NCI-H748 treated with DMSO at 0.1 percent for 48 hours (cell line): ENCODE data around the gene RALA.

Experiments
- DNase-seq: peaks from one replicate; lab custom pipeline; 2025; lab: John Stamatoyannopoulos, UW

The RALA gene

DNA sequence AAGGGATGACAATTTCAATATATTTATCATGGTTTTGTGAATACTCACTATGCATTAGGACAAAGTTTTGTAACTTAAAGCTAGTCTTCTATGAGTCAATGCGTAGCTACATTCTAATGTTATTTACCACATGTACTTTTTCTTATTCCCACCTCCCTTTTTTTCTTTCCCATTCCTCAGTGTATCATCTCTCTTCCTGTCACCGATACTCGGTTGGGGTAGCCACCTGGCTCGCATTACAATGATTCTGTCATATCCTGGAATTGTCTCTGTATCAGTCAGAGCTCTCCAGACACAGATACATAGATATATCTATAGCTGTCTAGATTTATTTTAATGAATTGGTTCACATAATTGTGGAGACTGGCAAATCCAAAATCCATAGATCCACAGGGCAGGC is 9.8 kb upstream of the RALA start:
- DNase-seq, result no peak

DNA sequence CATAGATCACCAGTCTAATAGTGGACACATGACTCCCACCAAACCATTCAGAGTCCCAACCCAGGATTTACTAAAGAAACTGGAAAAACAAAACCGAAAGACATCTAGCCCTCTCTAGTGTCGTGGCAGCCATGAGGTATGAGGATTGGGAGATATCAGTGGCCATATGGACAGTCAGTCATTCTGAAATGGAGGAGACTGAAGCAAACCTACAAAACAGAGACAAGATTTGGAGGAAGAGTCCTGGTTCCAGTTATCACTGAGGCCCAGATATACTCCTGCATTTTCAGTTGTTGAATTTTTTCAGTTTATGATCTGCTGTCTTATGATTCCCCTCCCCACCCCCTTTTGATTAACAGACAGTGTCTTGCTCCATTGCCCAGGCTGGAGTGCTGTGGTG is 9.1 kb upstream of the RALA start:
- DNase-seq, result no peak

DNA sequence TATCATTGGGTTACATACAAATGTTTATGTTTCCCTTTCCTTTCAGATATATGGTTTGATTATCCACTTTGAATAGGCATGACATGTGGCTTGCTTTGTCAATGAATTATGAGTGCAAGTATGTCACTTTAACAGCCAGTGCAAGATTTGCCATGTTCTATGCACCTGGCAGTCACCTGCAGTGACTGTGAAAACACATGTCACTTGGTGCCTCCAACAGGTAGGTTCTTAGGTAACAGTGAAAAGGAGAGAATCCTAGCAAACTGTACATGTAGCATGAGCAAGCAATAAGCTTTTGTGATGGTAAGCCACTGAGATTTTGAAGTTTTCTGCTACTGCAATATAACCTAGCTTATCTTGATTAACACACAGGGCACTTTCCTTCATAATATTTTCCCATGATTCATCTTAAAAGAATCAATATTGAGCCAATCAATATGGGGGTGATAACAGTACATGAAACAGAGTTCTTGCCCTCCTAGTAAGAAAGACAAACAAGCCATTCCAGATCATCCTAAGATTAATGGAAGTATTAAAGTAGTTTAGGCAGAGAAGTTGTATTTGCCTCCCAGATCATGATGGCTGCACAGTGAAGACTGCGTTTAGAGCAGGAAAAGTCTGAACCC is 7.9 kb upstream of the RALA start:
- no peak for DNase-seq

DNA sequence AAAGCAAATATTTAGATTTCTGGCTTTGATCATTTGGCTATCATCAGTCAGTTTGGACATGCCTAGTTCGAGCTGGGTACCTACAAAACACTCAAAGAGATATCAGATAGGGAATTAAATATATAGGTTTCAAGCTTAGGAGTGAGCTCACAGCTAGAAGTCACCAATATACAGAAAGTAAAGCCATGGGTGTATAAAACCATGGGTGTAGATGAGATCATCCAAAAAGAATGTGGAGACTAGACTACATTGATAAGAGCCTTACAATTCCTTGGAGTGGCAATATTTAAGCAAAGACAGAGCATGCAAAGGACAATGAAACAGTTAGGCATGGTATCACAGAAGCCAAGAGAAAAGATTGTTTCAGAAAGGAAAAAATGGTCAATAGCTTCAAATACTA is 7.2 kb upstream of the RALA start:
- DNase-seq, result no peak

DNA sequence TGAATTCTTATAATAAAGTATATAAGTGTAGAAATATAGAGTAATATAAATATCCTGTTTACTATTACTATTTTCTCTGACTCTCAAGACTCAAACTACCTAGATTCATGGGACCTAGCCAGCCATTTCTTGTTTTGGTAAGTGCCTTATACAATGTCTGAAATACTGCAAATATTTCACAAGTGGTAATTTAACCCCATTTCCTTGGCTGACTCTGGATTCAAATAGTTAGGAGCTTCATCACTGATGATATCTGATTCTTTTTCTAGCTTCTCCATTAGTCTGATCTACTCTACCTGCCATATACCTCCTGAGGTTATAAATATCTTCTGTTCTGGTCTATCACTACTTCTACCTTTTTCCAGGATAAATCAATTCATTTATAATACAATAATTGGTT is 6.4 kb upstream of the RALA start:
- DNase-seq, result no peak

DNA sequence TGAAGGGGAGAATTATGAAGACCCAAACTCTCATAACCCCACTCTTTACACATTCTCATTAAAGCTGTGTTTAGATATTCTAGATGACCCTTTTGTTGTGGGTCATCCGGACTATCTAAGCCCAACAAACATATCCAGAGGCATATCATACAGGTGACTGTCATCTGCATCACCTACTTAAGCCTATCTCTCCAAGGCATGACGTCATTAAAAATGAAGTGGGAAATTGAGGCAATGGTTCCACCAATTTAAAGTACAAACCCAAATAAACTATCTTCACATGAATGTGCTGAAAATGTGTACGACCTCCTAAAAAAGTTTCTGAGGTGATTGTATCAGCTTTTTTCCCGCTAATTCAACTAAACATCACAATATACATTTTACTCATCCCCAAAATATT is 4.5 kb upstream of the RALA start:
- DNase-seq, result no peak

DNA sequence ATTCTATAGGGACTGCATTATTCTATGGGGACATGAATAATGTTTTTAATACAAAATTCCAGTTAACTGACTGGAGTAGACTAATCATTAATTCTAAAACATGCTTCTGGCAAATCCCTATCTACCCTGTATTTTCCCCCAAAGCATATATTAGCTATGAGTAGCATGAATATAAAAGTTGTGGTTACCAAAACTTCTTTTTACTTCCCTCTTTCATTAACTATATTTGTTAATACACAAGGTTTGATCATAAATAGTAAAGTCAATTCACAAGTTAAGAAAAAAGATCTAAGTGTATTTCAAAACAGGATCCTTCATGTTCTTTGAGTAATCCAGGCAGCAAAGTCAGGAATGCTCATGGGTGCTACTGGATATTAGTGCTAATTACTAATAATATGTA is 2.9 kb upstream of the RALA start:
- DNase-seq, result no peak

DNA sequence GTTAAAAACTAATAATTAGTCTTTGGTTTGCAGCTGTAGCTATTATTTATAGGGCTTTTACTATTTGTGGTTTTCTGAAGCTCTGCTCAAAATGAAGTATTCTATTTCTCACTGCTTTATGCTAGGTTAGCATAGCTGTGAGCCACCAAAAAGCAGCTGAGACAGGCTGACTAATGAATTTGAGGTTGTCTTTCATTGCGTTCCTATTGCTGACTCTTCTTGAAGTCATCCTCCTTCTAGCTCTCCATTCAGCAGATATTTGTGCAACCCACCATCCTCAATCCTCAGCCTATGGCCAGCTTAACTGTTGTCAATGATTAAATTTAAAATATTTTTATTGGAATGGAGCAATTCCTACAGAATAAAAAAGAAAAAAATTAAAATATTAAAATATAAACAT is 2.1 kb upstream of the RALA start:
- DNase-seq, result no peak

DNA sequence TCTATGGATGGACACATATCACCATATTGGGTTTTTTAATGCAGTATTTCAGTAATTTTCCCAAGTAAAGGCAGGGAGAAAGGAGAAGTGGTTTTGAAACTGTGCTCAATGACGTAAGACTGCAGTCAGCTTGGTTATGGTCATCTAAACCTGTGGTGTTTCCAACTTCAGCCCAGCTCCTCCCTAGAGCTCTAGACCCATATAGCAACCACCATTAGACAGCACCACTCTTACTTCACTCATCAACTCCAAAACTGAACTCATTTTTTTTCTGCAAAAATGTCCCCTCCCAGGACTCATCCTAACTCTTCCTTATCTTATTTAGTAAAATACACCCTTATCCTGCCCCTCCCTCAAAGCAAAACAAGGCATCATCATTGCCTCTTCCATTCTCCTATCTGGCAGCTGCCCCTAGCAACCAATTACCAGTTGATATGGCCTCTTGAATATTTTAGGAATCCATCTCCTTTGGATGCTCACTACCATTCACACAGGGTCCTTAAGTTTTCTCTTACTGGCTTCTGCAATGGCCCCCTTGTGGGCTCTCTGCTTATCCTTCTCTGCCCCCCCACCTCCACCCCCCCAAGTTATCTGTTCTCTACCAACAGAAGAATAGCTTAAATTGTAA is 1.5 kb upstream of the RALA start:
- DNase-seq, result no peak

DNA sequence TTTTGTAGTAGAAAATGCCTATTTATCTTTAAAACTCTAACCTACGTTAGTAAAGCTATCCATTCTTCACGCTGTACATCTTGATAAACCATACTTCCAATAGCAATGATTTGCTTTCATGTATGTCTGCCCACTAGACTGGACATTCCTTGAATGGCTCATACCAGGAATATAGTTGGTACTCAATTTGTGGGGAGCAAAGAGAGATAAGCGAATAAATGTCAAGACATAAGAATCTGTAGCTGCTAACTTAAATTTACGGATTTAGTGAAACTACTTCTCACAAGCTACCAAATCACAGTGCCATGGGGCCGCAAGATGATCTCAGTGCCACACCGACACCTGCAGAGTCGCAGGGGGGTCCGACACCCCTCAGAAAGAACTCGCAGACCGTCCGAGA is 763 bp upstream of the RALA start:
- DNase-seq, result no peak

DNA sequence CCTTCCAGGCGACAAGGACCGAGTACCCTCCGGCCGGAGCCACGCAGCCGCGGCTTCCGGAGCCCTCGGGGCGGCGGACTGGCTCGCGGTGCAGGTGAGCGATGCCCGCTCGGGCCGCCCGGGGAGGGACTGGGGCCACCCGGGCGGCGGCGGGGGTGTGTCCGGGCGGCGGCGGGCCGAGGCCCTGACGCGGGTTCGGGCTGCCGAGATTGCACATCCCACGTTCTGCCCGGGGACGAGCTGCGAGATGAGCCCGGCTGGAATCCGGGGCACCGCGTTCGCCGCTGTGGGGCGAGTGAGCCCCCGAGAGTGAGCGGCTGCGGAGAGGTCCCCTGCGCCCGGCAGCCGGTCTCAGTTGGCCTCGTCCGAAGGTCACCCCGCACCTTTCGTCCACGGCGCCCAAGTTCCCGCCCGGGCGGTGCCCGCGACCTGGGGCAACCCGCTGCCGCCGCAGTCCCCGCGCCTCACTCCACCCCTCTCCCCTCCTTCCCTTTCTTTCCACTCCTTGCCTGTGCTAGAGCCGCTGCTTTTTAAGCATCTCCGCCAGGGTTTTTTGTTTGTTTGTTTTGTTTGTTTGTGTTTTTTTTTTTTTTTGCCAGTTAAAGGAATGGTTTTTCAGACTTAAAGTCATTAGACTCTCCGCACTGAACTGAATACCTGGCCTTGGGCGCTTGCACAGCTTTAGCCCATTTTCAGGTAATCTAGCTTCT is 515 bp downstream of the RALA start:
- DNase-seq, result no peak

DNA sequence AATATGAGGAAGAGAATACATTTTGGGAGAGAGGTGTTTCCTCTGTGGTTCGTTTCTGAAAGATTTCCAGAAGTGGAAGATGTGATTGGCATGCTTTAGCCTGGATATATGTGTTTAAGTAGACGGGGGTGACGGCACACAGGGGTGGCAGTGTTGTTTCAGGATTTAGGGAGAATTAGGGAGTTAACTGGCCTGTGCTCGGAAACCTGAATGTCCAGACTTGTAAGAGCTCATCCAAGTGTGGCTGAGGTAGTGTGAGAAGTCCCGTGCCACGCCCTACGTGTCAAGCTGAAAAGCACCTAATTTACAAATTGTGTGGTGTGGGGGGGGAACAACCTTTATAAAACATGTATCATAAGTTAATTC is 1.1 kb downstream of the RALA start:
- peak; percentile 13 for DNase-seq

DNA sequence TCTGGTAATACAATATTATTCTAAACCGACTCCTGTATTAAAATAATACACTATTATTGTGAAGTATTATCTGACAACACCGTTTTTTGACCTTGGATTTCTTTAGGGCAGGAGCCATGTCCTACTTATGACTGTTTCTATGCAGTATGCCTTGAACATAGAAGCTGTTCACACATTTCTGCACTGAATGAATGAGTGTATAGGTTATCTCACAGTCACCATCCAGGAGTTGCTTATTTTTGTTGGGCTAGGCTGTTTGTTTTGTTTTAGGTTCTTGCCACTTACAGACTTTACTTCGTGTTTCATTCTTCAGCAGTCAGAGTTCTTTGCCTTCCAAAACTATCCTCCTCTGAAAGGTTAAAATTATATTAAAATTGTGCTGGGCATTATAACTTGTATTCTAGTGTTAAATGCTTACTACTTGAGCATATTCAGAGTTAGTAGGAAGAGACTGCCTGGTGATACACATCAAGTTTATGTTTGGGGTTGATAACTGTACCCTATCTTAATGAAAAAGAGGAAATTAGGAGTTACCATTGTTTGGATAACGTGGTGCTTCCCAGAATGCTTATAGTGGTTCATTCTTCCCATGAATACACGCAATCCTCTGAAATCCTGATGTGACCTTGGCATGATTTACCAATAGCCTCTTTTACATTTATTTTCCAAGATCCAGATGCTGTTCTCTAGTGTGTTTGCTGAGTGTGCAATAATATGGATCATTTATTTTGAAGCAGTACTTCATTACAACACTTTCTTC is 1.7 kb downstream of the RALA start:
- no peak for DNase-seq

DNA sequence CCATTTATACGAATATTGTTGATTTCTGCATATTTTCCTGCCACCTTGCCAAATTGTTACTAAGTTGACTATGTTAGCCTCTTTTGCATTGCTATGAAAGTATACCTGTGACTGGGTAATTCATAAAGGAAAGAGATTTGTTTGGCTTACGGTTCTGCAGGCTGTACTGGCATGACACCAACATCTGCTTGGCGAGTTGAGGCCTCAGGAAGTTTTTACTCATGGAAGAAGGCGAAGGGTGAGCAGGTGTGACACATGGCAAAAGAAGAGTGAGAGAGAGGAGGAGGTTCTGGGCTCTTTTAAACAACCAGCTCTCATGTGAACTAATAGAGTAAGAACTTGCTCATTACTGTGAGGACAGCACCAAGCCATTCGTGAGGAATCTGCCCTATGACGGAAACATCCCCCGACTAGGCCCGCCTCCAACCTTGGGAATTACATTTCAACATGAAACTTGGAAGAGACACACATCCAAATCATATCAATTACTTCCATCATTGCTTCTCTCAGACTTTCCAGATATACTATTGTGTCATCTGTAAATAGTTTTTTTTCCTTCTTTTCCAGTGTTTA is 8.4 kb downstream of the RALA start:
- no peak for DNase-seq

DNA sequence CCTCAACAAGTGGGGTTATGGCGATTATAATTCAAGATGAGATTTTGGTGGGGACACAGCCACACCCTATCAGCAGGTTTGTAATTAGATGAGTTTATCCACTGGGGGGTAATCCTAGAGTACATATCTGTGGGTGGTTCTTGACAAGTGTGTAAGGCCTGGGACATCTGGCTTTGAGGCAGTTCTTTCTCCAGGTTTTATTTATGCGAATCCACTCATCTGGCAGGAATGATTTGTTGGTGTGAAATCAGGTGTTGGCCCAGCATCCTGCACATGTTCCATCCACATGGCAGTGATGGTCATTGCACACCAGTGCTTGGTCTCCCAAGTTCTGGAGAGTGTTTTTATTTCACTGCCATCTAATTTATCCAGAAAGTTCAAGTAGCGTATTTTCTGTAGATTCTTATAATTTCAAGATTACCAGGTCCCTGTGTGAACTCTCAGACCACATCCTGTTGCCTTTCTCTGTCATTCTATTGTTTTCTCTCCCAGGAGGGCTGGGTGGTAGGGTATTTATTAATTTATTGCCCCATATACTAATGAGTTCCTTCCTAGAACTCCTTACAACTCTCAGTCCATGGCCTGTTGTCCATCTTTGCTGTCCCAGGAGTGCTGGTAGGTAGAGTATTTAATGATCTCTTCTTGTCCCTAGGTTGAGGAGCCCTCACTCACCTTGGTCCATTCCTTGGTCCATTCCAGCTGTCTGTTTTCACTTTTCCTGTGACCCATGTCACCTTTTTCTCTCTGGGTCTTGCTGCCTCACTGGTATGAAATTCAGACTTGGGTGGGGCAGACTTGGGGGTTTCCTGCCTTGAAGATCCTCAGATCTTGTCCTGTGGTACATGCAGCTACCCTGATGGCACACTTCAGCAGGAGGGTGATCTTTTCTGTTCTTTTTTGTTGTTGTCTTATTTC is 10.4 kb downstream of the RALA start:
- DNase-seq, result no peak

DNA sequence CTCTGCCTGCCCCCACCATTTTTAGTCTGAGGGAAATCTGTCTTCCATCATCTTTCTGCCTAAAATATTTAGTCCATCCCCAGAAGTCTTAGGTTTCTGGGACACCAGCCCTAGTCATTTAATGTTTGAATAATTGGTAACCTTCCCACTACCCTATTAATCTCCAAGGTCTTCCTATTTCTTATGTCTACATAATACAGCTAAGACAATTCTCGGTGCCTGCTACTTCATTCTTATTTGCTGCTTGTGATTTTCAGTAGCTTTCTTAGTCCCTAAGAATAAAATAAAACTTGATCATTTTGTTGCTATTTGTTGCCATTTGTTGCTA is 11.1 kb downstream of the RALA start:
- DNase-seq, result no peak

DNA sequence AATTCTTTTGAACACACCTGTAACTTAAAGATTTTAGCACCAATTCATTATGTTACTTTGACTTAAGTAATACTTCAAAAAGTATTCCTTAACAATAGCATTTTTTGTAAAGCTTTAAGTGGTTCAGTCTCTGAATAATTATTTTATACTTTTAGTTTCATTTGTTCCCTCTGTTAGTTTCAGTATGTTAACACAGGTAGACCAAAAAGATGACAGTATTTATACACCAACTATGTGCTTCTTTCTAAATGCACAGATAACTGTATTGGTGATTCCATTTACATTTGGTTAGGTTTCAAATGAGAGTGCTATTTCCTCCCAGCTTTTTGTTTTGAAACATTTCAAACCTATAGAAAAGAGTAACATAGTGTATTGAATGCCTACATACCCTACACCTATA is 14.0 kb downstream of the RALA start:
- DNase-seq, result no peak

DNA sequence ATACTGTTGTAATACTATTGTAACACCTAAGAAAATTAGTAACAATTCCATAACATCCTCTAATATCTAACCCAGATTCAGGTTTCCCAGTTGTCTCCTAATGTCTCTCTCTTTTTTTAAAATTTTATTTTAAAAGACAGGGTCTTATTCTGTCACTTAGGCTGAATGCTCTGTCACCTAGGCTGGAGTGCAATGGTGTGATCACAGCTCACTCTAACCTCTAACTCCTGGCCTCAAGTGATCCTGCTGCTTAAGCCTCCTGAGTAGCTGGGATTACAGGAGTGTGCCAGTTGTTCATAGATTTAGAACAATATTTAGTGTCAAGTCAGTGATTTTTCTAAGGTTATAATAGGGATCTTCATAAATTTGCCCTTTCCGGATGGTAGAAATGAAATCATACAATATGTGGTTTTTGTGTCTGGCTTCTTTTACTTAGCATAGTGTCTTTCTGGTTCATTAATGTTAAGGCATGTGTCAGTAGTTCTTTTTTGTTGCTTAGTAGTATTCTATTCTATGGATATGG is 14.7 kb downstream of the RALA start:
- no peak for DNase-seq

DNA sequence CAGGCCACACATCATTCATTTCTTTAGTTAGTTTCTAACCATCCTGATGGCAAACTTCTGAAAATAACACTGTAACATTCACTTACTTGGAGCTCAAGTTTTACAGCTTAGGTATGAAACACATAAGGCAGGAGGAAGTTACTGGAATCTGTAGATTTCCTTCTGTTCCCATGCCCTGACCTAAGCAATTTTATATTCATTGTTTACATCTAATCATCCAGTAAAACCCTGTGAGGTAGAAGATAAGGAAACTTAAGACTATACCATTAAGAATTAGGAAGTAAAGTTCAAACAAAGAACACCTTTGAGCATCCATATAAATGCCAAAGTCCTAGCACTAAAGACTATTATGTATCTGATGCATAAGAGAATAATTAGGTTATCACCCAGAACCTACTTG is 19.5 kb downstream of the RALA start:
- DNase-seq, result no peak

DNA sequence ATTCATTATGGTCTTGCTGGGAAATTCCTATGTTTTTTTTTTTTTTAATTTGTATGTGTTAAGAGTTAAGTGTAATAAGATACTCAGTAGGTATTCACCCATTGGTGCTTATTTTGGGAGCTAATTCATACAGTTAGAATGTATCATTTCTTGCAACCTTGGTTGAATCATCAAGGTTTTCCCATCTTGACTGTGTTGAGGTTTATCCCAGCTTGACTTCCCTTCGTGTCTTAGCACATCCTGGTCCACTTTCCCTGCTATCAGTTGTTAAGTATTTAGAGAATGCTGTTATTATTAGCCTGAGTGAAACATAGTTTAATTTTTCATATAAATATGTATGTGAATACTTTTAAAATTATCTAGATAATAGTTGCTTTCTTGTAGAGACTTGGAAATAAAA is 20.8 kb downstream of the RALA start:
- no peak for DNase-seq
